Mammary epithelial cell (primary cell): ENCODE measurements around the gene APEH.

Experiments
- CTCF ChIP-seq, 2 donors: IDR thresholded peaks in 1 of 2; conservative IDR thresholded peaks in 1 of 2; 2 replicates each; pipeline ENCODE4 v1.5.1; 2011 to 2012; ENCODE audit warnings: inconsistent platforms in 2 of 2, low read length in 2 of 2, mild to moderate bottlenecking in 2 of 2, control low read depth in 1 of 2, low read depth in 1 of 2; ENCODE audit not compliant: insufficient read depth in 1 of 2; ENCODE audit errors: extremely low read depth in 1 of 2
- EZH2 ChIP-seq: IDR thresholded peaks from 2 replicates; pipeline ENCODE4 v1.6.1; 2012; ENCODE audit warnings: low read length, inconsistent platforms, borderline replicate concordance

- no peak for TF ChIP-seq EZH2
- TF ChIP-seq CTCF (conservative IDR thresholded peaks at IDR 0.05 in 1 of 2, IDR thresholded peaks at IDR 0.05 in 1 of 2; ENCODE audit: extremely low read depth in 1 of 2, insufficient read depth in 1 of 2, low read depth in 1 of 2, low read length in 2 of 2), result no peak
These were observed 5.3 kb upstream of the APEH start for GRCh38 chr3:49668861-49669260.
